ENCODE measurements around the gene TSSC4. TPM values are rescaled to one million over a fixed set of nuclear protein-coding genes. Genes with fewer than 3 reads are reported as not detected.

Gene TSSC4
- polyA plus RNA-seq, 3 donors: 28.1 to 74.6 (median 52.0) TPM

- Histone ChIP-seq H3K27me3 (ENCODE audit: control insufficient read depth in 2 of 2, insufficient read depth in 2 of 2, low read length in 2 of 2) (no peaks in the 10 kb centered on the region), H3K4me3 (replicated peaks in 1 of 3; ENCODE audit: low read depth in 2 of 3, low read length in 3 of 3) (no peak overlapping the region), H3K36me3 (replicated peaks in 1 of 2; ENCODE audit: control insufficient read depth in 1 of 2, insufficient read depth in 2 of 2, low read length in 2 of 2) (no peaks in the 10 kb centered on the region), H3K4me1 (ENCODE audit: control insufficient read depth in 1 of 2, insufficient read depth in 2 of 2, low read length in 2 of 2) (peaks cover 4 to 6% of the 10 kb centered on the region in 2 donors), H2AFZ (ENCODE audit: insufficient read depth, low read depth, low read length, poor library complexity, severe bottlenecking) (no peak overlapping the region), H3K27ac (ENCODE audit: low read depth in 1 of 2, low read length in 2 of 2) (no peak overlapping the region), H3K9me3 (replicated peaks in 1 of 2; ENCODE audit: control insufficient read depth in 1 of 2, insufficient read depth in 1 of 2, low read length in 2 of 2) (no peaks in the 10 kb centered on the region), H3K9ac (ENCODE audit: insufficient read depth, low read length, poor library complexity, severe bottlenecking) (no peak overlapping the region), H3K4me2 (replicated peaks; ENCODE audit: extremely low read depth, low read length, poor library complexity, severe bottlenecking) (no peak overlapping the region), H3K79me2 (ENCODE audit: insufficient read depth, low read length) (no peaks in the 10 kb centered on the region), H4K20me1 (ENCODE audit: insufficient read depth, low read length) (no peaks in the 10 kb centered on the region)
- intact Hi-C loops (cut with micrococcal nuclease): no loop called here
- Mint-ChIP-seq H3K27me3 (ENCODE audit: low read depth in 3 of 3) (peaks cover 2 to 23% (median 9%) of the 10 kb centered on the region in 3 donors), H3K4me1 (peaks cover 2% of the 10 kb centered on the region), H3K4me3 (no peak overlapping the region), H3K27ac (no peak overlapping the region), H3K9me3 (peaks cover 0 to 3% (median 0%) of the 10 kb centered on the region in 7 donors), H3K36me3 (no peaks in the 10 kb centered on the region)
- WGBS (ENCODE audit: insufficient coverage): 78% methylated on average over 12 of the region's 26 CpGs
- DNase-seq: no peak
- TF ChIP-seq, protein P1, sequence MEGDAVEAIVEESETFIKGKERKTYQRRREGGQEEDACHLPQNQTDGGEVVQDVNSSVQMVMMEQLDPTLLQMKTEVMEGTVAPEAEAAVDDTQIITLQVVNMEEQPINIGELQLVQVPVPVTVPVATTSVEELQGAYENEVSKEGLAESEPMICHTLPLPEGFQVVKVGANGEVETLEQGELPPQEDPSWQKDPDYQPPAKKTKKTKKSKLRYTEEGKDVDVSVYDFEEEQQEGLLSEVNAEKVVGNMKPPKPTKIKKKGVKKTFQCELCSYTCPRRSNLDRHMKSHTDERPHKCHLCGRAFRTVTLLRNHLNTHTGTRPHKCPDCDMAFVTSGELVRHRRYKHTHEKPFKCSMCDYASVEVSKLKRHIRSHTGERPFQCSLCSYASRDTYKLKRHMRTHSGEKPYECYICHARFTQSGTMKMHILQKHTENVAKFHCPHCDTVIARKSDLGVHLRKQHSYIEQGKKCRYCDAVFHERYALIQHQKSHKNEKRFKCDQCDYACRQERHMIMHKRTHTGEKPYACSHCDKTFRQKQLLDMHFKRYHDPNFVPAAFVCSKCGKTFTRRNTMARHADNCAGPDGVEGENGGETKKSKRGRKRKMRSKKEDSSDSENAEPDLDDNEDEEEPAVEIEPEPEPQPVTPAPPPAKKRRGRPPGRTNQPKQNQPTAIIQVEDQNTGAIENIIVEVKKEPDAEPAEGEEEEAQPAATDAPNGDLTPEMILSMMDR (IDR thresholded peaks at IDR 0.05): no peak
These were observed 22.8 kb downstream of the TSSC4 start for GRCh38 chr11:2423157-2424025.

DNA sequence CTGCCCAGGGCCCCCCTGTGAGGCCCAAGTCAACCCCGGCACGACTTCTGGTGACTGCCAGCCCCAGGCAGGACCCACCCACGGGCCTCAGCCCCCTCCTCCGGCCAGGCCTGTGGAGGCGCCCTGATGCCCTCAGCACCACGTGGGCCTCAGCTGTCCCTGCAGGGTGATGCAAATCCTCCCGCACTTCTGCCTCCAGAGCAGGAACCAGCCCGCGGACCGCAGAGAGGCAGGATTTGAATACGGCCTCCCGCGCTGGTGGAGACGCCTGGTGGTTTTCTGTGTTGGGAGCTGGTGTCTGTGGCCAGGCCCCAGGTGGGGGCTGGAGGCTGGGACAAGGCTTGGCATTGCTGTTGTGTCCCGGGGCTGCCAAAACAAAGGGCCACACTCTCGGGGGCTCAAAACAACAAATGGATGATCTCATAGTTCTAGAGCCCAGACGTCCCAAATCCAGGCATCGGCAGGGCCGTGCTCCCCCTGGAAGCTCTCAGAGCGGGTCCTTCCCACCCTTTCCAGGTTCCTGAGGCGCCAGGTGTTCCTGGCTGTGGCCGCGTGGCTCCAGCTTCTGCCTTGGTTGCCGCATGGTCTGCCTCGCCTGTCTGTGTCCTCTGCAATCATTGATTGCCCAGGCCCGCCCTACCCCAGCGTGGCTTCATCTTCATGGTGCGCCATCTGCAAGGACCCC, 24.4 kb downstream of the TSSC4 start:
- 78% methylated on average over 23 of the region's 28 CpGs for WGBS (ENCODE audit: insufficient coverage)
- H3K27me3 Mint-ChIP-seq (ENCODE audit: low read depth in 3 of 3): peaks cover 0 to 19% (median 5%) of the 10 kb centered on the region in 3 donors
- no peak for DNase-seq
- intact Hi-C loops (cut with micrococcal nuclease): no loop called here
- no peak overlapping the region for H3K27ac Mint-ChIP-seq
- no peak overlapping the region for H3K4me3 Mint-ChIP-seq
- H3K27me3 ChIP-seq (ENCODE audit: control insufficient read depth in 2 of 2, insufficient read depth in 2 of 2, low read length in 2 of 2): no peaks in the 10 kb centered on the region
- no peaks in the 10 kb centered on the region for H4K20me1 ChIP-seq (ENCODE audit: insufficient read depth, low read length)
- TF ChIP-seq, protein P1 (IDR thresholded peaks at IDR 0.05): no peak
- peaks cover 0 to 3% (median 0%) of the 10 kb centered on the region in 7 donors for H3K9me3 Mint-ChIP-seq
- no peak overlapping the region for H3K4me3 ChIP-seq (replicated peaks in 1 of 3; ENCODE audit: low read depth in 2 of 3, low read length in 3 of 3)
- H2AFZ ChIP-seq (ENCODE audit: insufficient read depth, low read depth, low read length, poor library complexity, severe bottlenecking): no peak overlapping the region
- peaks cover 4% of the 10 kb centered on the region in 2 donors for H3K4me1 ChIP-seq (ENCODE audit: control insufficient read depth in 1 of 2, insufficient read depth in 2 of 2, low read length in 2 of 2)
- H3K36me3 ChIP-seq (replicated peaks in 1 of 2; ENCODE audit: control insufficient read depth in 1 of 2, insufficient read depth in 2 of 2, low read length in 2 of 2): no peaks in the 10 kb centered on the region
- no peaks in the 10 kb centered on the region for H3K9me3 ChIP-seq (replicated peaks in 1 of 2; ENCODE audit: control insufficient read depth in 1 of 2, insufficient read depth in 1 of 2, low read length in 2 of 2)
- no peak overlapping the region for H3K9ac ChIP-seq (ENCODE audit: insufficient read depth, low read length, poor library complexity, severe bottlenecking)
- no peak overlapping the region for H3K27ac ChIP-seq (ENCODE audit: low read depth in 1 of 2, low read length in 2 of 2)
- no peaks in the 10 kb centered on the region for H3K4me1 Mint-ChIP-seq
- H3K36me3 Mint-ChIP-seq: no peaks in the 10 kb centered on the region
- no peak overlapping the region for H3K4me2 ChIP-seq (replicated peaks; ENCODE audit: extremely low read depth, low read length, poor library complexity, severe bottlenecking)
- H3K79me2 ChIP-seq (ENCODE audit: insufficient read depth, low read length): no peaks in the 10 kb centered on the region
